ENCODE results near the gene ST6GAL1. TPM values are rescaled to one million over a fixed set of nuclear protein-coding genes. Genes with fewer than 3 reads are reported as not detected.

ST6GAL1 gene
- total RNA-seq, 4 donors from 2014 or later: 11.1 to 29.8 (median 18.6) TPM

DNA sequence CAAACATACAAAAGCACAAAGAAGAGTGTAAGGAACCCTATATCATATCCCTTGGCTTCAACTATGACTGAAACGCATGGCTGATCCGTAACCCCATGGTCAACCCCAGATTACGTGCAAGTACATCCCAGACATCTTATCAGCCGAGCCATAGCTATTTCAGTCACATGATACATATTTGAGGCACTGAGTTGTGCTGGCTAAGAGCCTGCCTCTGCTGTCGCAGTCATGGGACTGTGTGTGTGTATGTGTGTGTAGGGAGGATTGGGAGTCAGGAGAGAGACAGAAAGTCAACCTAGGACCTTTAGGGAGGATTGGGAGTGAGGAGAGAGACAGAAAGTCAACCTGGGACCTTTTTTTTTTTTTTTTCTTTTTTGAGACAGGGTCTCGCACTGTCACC, 8.4 kb downstream of the ST6GAL1 start:
- in situ Hi-C loops (cut with MboI; ENCODE audit: low sequenced_read_pairs in 4 of 4) (no loop called here), intact Hi-C loops (cut with DNase I; ENCODE audit: low total_unique reads) (loop anchor here (2.0 kb wide), 1 partner anchor 28 kb away; no protein-coding TSS in a partner anchor)
- peak; percentile 57 to 74 for ATAC-seq
- Histone ChIP-seq H3K27me3 (no peaks in the 10 kb centered on the region), H3K4me3 (no peak overlapping the region), H3K27ac (peak overlapping the region; percentile 20 to 73 (median 50)), H3K9me3 (no peaks in the 10 kb centered on the region), H3K4me1 (peaks cover 34 to 49% of the 10 kb centered on the region in 2 donors), H3K36me3 (peaks cover 0 to 6% of the 10 kb centered on the region in 2 donors)
- no peak for TF ChIP-seq POLR2A (IDR thresholded peaks at IDR 0.05)
- TF ChIP-seq, protein P1, sequence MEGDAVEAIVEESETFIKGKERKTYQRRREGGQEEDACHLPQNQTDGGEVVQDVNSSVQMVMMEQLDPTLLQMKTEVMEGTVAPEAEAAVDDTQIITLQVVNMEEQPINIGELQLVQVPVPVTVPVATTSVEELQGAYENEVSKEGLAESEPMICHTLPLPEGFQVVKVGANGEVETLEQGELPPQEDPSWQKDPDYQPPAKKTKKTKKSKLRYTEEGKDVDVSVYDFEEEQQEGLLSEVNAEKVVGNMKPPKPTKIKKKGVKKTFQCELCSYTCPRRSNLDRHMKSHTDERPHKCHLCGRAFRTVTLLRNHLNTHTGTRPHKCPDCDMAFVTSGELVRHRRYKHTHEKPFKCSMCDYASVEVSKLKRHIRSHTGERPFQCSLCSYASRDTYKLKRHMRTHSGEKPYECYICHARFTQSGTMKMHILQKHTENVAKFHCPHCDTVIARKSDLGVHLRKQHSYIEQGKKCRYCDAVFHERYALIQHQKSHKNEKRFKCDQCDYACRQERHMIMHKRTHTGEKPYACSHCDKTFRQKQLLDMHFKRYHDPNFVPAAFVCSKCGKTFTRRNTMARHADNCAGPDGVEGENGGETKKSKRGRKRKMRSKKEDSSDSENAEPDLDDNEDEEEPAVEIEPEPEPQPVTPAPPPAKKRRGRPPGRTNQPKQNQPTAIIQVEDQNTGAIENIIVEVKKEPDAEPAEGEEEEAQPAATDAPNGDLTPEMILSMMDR (IDR thresholded peaks at IDR 0.05 in 4 of 5, conservative IDR thresholded peaks at IDR 0.05 in 1 of 5): no peak
- DNase-seq: peak in 1 of 2 donors; percentile 27

DNA sequence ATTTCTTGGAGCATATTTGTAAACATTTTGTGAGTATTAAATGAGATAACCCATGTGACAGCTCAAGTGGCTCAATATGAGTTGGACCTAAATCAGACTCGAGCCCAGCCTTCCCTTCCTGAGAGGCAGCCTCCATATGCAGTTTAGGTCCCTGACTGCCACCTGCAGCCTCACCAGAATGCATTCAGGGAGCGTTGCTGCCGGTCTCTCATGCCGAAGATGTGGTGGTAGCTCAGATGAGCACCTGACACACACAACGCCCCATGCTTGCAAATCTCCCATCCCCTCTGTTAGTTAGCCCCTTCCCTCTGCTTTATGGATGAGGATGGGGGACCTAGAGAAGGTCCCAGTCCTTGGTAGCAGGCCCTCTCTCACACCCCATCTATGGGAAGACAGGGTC, 9.2 kb downstream of the ST6GAL1 start:
- H3K4me1 ChIP-seq: peaks cover 34 to 43% of the 10 kb centered on the region in 2 donors

DNA sequence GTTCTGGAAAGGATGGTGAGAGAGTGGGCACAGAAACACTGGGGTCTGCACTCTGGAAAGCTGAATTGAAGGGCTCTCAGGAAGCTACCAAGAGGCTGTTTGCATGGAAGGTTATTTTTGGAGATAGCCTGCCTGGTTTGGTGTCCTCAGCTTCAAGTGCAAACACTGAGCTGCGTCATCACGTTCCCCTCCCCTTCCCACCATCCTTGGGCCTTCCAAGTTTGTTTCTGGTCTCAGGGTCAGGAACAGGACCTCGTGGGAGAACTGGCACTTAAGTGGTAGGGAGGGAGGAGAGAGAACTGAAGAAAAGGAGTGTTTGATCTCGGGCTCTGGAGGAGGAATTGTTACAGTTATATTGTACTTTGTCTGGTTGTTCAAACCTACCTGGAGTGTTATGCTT, 10.6 kb downstream of the ST6GAL1 start:
- ATAC-seq (peak in 1 of 2 donors; percentile 47), DNase-seq (no peak)
- H3K4me3 ChIP-seq: no peak overlapping the region
- H3K9me3 ChIP-seq: no peaks in the 10 kb centered on the region
- TF ChIP-seq, protein P1 (IDR thresholded peaks at IDR 0.05 in 4 of 5, conservative IDR thresholded peaks at IDR 0.05 in 1 of 5): no peak
- TF ChIP-seq POLR2A (IDR thresholded peaks at IDR 0.05): no peak
- H3K27me3 ChIP-seq: no peaks in the 10 kb centered on the region
- intact Hi-C loops (cut with DNase I; ENCODE audit: low total_unique reads): no loop called here
- peaks cover 34 to 40% of the 10 kb centered on the region in 2 donors for H3K4me1 ChIP-seq
- H3K36me3 ChIP-seq: no peaks in the 10 kb centered on the region
- in situ Hi-C loops (cut with MboI; ENCODE audit: low sequenced_read_pairs in 4 of 4): no loop called here
- peak overlapping the region; percentile 55 to 73 (median 66) for H3K27ac ChIP-seq

More for the DNA sequence above, 9.2 kb downstream of the ST6GAL1 start:
- in situ Hi-C loops (cut with MboI; ENCODE audit: low sequenced_read_pairs in 4 of 4): no loop called here
- intact Hi-C loops (cut with DNase I; ENCODE audit: low total_unique reads): loop anchor here (2.0 kb wide), 1 partner anchor 27 kb away; no protein-coding TSS in a partner anchor
- peaks cover 0 to 6% of the 10 kb centered on the region in 2 donors for H3K36me3 ChIP-seq
- H3K27me3 ChIP-seq: no peaks in the 10 kb centered on the region
- H3K9me3 ChIP-seq: no peaks in the 10 kb centered on the region
- DNase-seq (no peak), ATAC-seq (no peak)
- no peak for TF ChIP-seq POLR2A (IDR thresholded peaks at IDR 0.05)
- TF ChIP-seq, protein P1 (IDR thresholded peaks at IDR 0.05 in 4 of 5, conservative IDR thresholded peaks at IDR 0.05 in 1 of 5): no peak
- H3K27ac ChIP-seq: peak overlapping the region; percentile 44 to 73 (median 58)
- H3K4me3 ChIP-seq: no peak overlapping the region

DNA sequence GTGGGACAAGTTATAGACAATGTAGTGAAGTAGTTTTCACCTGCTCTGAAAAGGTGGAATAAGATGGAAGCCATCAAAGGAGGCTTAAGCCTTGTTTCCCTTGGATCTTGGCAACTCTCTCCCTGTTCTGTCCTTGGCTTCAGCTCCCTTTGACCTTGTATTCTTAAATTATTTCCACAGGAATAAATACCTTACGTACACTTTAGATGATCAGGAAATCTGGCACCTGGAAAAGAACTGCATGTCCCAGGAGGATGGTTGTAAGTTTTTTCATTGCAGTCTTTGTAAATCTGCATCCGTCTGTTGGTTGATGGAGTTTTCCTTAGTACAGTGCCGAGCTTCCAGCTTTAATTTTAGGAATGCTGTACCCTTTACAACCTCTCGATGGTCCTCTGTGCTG, 11.8 kb downstream of the ST6GAL1 start:
- Histone ChIP-seq H3K9me3 (no peaks in the 10 kb centered on the region), H3K4me3 (no peak overlapping the region), H3K27ac (peak overlapping the region; percentile 55 to 73 (median 66)), H3K27me3 (no peaks in the 10 kb centered on the region), H3K4me1 (peaks cover 34 to 46% of the 10 kb centered on the region in 2 donors), H3K36me3 (no peaks in the 10 kb centered on the region)
- intact Hi-C loops (cut with DNase I; ENCODE audit: low total_unique reads): no loop called here
- in situ Hi-C loops (cut with MboI; ENCODE audit: low sequenced_read_pairs in 4 of 4): no loop called here
- ATAC-seq: peak; percentile 20 to 39
- TF ChIP-seq, protein P1 (IDR thresholded peaks at IDR 0.05 in 4 of 5, conservative IDR thresholded peaks at IDR 0.05 in 1 of 5): no peak
- TF ChIP-seq POLR2A (IDR thresholded peaks at IDR 0.05): no peak
- DNase-seq: no peak

Measured in gastrocnemius medialis (tissue), 4 donors.